ENCODE results near the gene NUPR1. TPM values are rescaled to one million over a fixed set of nuclear protein-coding genes. Genes with fewer than 3 reads are reported as not detected.

The NUPR1 gene
- polyA plus RNA-seq, 1 of the 3 experiments (the other 2 are of a cell fraction) = 0.61 TPM

DNA sequence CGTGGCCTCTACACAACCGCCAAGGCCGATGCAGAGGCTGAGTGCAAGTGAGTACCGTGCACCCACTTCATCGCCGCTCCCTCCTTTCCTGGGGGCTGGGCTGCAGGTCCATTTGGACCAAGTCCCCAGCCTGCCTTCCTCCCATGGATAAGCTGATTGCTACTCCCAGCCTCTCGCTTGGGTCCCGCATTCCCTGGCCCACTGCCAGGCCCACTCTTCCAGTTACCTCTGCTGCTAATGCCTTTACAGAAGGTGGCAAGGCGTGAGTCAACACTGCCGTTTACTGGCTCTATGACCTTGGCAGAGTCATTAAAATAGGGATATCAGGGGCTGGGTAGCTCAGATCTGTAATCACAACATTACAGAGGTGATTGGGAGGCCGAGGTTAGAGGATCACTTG is 46.9 kb upstream of the NUPR1 start (continued):
- TF ChIP-seq, protein P1, sequence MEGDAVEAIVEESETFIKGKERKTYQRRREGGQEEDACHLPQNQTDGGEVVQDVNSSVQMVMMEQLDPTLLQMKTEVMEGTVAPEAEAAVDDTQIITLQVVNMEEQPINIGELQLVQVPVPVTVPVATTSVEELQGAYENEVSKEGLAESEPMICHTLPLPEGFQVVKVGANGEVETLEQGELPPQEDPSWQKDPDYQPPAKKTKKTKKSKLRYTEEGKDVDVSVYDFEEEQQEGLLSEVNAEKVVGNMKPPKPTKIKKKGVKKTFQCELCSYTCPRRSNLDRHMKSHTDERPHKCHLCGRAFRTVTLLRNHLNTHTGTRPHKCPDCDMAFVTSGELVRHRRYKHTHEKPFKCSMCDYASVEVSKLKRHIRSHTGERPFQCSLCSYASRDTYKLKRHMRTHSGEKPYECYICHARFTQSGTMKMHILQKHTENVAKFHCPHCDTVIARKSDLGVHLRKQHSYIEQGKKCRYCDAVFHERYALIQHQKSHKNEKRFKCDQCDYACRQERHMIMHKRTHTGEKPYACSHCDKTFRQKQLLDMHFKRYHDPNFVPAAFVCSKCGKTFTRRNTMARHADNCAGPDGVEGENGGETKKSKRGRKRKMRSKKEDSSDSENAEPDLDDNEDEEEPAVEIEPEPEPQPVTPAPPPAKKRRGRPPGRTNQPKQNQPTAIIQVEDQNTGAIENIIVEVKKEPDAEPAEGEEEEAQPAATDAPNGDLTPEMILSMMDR (IDR thresholded peaks at IDR 0.05) = no peak
- TF ChIP-seq GABPA (IDR thresholded peaks at IDR 0.05; ENCODE audit: low read depth) (no peak), EZH2phosphoT487 (IDR thresholded peaks at IDR 0.05; ENCODE audit: borderline replicate concordance, low read depth) (no peak)

DNA sequence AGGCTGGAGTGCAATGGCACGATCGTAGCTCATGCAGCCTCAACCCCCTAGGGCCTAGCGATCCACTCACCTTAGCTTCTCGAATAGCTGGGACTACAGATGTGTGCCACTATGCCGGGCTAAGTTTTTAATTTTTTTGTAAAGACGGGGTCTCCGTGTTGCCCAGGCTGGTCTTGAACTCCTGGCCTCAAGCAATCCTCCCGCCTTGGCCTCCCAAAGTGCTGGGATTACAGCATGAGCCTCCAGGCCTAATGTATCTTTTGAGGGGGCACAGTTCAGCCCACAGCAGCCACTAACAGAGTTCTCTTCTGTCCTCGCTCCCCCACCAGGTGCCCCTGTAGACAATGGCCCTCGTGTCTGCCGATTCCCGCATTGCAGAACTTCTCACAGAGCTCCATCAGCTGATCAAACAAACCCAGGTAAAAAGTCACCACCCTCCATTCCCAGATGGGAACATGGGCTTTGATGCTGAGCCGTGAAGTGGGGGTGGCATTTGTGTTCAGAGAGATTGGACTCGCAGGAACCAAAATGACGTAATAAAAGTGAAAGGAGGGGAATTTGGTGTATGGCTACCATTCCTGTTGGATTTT is 42.0 kb upstream of the NUPR1 start:
- WGBS (ENCODE audit: low lambda C conversion rate) = 95% methylated on average over 15 of the region's 15 CpGs
- TF ChIP-seq TEAD4 (IDR thresholded peaks at IDR 0.05; ENCODE audit: borderline replicate concordance, insufficient read depth) = no peak
- TF ChIP-seq CHD2 (IDR thresholded peaks at IDR 0.05; ENCODE audit: low read length, partially characterized antibody) = no peak
- TF ChIP-seq GATA2 (CRISPR knock-in tag; IDR thresholded peaks at IDR 0.05) = no peak
- no peak for TF ChIP-seq NRF1 (IDR thresholded peaks at IDR 0.05; ENCODE audit: low read depth, low read length)
- TF ChIP-seq FOXJ3 (CRISPR knock-in tag; IDR thresholded peaks at IDR 0.05) = no peak
- no peak for TF ChIP-seq MEF2A (IDR thresholded peaks at IDR 0.05; ENCODE audit: borderline replicate concordance, low read depth)
- no peak for TF ChIP-seq SMC3 (IDR thresholded peaks at IDR 0.05; ENCODE audit: low read depth, low read length)
- TF ChIP-seq, protein P2, sequence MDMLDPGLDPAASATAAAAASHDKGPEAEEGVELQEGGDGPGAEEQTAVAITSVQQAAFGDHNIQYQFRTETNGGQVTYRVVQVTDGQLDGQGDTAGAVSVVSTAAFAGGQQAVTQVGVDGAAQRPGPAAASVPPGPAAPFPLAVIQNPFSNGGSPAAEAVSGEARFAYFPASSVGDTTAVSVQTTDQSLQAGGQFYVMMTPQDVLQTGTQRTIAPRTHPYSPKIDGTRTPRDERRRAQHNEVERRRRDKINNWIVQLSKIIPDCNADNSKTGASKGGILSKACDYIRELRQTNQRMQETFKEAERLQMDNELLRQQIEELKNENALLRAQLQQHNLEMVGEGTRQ (IDR thresholded peaks at IDR 0.05; ENCODE audit: borderline replicate concordance, low read depth, low read length) = no peak
- TF ChIP-seq, protein P3, sequence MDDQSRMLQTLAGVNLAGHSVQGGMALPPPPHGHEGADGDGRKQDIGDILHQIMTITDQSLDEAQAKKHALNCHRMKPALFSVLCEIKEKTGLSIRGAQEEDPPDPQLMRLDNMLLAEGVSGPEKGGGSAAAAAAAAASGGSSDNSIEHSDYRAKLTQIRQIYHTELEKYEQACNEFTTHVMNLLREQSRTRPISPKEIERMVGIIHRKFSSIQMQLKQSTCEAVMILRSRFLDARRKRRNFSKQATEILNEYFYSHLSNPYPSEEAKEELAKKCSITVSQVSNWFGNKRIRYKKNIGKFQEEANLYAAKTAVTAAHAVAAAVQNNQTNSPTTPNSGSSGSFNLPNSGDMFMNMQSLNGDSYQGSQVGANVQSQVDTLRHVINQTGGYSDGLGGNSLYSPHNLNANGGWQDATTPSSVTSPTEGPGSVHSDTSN (IDR thresholded peaks at IDR 0.05) = no peak
- no peak for TF ChIP-seq RFX5 (IDR thresholded peaks at IDR 0.05; ENCODE audit: low read length)
- H2AFZ ChIP-seq (ENCODE audit: low read depth) = no peak overlapping the region
- H3K4me1 ChIP-seq (ENCODE audit: control insufficient read depth in 1 of 2, insufficient read depth in 2 of 2, low read depth in 1 of 2, low read length in 1 of 2) = no peaks in the 10 kb centered on the region
- no peaks in the 10 kb centered on the region for H3K9me2 ChIP-seq
- no peaks in the 10 kb centered on the region for H3F3A ChIP-seq (replicated peaks; ENCODE audit: insufficient read depth)
- no peak overlapping the region for H3K4me2 ChIP-seq
- no peaks in the 10 kb centered on the region for H3K27me3 ChIP-seq (ENCODE audit: insufficient read depth)
- no peaks in the 10 kb centered on the region for H4K20me1 ChIP-seq (ENCODE audit: insufficient read depth)
- H3K9ac ChIP-seq = no peak overlapping the region
- ChIA-PET CTCF (interaction anchor here (1.2 to 2.0 kb wide), 2 partner anchors 17 to 35 kb away, joined by 3 to 5 read pairs; no protein-coding TSS in a partner anchor), POLR2A (no interaction called here)
- no peak overlapping the region for H3K27ac ChIP-seq (ENCODE audit: low read depth in 2 of 2, low read length in 1 of 2)
- peaks cover 0 to 2% of the 10 kb centered on the region in 2 experiments for H3K36me3 ChIP-seq (replicated peaks in 1 of 2; ENCODE audit: control insufficient read depth in 1 of 2, insufficient read depth in 2 of 2, low read length in 1 of 2)
- DNase-seq = no peak
- H3K9me3 ChIP-seq = no peaks in the 10 kb centered on the region
- no peak overlapping the region for H3K4me3 ChIP-seq (ENCODE audit: low read depth in 2 of 2, low read length in 1 of 2)
- H3K79me2 ChIP-seq (ENCODE audit: insufficient read depth) = no peaks in the 10 kb centered on the region; the same call in 1 of the 2 replicates

All from SK-N-SH (cell line).